NK-92 (cell line): Measurements from ENCODE around the gene SLC6A16.
"Not testable (repeated sequence)": the region's sequence is repeated elsewhere in the genome, so short reads cannot be mapped to it uniquely, and the experiment has no call there.

Experiments used
- DNase-seq: peaks from one replicate; lab custom pipeline; 2025; ENCODE audit not compliant: unreplicated experiment; lab: John Stamatoyannopoulos, UW

The SLC6A16 gene

DNA sequence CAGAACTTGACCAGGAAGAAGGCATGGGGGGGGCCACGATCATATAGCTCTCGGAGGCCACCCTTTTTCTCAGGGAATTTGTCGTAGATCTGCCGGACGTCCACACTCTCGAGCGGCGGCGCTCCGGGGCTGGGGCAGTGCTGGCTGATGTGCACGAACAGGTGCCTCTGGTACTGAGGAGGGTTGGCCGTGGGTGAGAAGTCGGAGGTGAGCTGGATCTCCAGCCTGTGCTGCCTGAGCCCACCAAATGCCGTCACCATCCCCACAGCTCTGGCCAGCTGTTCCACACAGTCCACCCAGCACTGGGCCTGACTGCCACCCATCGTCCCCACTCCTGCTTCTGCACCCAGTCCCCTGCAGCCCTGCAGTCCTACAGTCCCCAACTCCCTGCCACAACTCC is 22.2 kb upstream of the SLC6A16 start:
- no peak for DNase-seq

DNA sequence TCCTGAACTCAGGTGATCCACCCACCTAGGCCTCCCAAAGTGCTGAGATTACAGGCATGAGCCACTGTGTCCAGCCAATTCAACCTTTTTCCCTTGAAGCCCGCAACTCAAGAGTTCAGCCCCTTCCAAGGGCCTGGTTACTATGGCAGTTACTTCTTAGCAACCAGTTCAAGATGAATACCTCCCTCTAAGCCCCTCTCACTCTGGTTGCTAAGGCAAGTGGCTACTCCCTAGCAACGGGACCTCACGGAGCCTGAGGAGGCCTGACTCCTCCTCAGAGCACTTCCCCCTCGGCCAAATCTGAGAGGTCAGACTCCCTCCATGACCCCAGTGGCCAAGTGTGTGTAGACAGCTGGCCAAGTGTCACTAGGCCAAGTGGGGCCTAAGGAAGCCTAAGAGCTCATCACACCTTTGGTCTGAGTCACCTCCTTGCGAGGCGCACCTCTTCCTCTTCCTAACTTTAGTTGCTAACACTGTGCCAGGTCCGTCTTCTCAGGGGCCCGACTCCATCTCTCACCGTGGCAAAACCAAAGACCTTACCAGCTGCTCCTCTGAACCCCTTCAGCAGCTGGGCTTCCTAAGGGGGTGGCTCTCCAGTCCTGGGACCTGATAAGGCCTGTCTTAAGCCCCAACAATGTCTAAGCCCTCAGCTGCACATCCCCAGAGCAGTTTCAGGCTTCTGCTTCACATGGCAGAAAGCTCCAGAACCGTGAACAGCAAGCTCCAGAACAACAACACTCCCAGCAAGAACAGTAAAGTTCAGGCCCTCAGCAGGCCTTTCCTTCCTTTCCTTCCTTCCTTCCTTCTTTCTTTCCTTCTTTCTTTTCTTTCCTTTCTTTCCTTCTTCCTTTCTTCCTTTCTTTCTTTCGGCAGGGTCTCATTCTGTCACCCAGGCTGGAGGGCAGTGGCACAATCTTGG is 19.8 kb upstream of the SLC6A16 start:
- no peak for DNase-seq

DNA sequence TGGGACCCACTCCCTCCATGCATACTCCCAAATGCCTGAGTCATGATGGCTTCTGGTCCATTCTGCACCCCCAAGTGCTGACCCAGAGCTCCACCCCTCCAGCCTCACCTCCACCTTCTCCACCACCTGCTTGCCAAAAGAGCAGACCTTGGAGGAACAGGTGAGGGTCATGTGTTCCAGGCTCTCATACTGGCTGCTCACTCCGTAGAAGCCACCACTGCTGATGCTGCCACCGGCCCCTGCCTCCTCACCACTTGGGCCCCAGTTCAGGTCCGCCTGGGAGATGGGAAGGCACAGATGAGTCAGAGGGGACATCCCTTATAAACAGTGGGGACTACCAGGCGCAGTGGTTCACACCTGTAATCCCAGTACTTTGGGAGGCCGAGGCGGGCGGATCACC is 18.1 kb upstream of the SLC6A16 start:
- no peak for DNase-seq

DNA sequence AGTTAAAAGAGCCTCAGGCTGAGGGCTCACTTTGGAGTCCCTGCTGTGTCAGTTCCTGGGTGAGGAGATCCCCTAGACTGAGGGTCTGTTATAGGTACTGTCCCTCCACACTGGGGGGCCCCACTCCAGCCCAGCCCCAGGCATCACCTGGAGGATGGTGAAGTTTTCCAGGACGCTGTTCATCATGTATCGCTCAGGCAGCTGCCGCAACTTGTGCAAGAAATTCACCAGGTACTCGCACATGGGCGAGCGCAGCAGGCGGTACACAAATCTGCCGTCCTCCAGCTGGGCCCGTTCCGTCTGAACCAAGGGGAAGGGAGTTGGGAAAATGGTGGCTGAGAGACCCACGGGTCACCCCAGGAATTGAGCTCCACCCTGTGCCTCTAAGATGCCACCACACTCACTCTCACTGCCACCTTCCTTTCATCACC is 17.3 kb upstream of the SLC6A16 start:
- DNase-seq: no peak

DNA sequence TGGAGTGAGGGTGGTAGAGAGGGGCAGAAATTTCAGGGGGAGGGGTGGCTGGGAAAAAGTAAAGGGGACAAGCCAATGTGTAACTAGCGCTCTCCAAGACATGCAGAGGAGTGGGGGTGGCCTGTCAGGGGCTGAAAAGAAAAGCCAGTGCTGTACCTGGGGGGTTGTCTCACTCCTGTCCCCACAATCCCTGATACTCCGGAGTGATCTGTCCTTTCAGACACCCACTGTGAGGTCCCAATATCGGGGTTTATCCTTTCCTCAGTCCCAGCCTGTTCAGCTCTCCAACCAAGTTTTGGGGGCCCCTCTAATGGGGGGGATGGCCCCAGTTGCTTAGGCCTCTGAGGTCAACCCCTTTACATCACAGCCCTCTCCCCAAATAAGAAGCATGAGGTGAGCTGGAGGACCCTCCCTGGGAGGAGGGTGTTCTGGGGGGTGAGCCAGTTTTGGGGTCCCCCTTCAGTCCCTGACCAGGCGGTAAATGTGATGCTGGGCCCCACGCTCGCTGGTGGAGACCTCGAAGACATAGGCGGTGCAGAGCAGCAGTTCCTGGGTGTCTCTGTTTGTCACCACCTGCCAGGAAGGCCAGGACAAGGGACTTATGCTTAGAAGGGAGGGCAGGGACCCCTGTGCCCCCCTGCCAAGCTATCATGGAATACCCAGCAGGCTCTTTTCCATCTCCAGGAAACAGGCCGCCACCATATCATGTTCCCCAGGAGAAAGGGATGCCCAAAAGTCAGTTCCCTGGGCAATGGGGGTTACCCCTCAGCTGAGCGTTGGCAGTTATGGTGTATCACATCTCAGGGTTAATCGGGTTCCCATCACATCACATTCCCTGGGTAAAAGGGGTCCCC is 16.1 kb upstream of the SLC6A16 start:
- DNase-seq: no peak

DNA sequence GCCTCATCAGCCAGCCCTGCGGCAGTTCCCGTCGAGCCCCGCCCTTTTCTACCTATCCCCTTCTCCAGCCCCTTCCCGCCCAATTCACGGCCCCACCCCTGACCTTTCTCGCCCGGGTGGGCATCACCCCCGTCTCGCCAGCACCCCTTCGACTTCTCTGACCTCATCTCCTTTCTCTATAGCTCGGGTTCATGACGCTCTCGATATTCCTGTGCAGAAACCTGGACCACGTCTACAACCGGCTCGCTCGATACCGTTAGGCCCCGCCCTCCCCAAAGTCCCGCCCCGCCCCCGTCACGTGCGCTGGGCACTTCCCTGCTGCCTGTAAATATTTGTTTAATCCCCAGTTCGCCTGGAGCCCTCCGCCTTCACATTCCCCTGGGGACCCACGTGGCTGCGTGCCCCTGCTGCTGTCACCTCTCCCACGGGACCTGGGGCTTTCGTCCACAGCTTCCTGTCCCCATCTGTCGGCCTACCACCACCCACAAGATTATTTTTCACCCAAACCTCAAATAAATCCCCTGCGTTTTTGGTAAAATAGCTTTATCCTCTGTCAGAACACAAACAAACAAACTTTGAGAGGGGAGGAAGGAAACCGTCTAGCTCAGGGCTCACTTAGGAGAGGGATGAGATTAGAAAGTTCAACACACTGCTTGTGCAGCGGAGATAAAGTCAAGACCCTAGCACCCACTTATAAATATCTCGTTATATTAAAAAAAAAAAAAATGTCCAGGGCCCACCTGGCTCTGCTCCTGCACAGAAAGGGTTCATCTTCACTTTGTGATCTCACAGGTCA is 15.3 kb upstream of the SLC6A16 start:
- DNase-seq: no peak

DNA sequence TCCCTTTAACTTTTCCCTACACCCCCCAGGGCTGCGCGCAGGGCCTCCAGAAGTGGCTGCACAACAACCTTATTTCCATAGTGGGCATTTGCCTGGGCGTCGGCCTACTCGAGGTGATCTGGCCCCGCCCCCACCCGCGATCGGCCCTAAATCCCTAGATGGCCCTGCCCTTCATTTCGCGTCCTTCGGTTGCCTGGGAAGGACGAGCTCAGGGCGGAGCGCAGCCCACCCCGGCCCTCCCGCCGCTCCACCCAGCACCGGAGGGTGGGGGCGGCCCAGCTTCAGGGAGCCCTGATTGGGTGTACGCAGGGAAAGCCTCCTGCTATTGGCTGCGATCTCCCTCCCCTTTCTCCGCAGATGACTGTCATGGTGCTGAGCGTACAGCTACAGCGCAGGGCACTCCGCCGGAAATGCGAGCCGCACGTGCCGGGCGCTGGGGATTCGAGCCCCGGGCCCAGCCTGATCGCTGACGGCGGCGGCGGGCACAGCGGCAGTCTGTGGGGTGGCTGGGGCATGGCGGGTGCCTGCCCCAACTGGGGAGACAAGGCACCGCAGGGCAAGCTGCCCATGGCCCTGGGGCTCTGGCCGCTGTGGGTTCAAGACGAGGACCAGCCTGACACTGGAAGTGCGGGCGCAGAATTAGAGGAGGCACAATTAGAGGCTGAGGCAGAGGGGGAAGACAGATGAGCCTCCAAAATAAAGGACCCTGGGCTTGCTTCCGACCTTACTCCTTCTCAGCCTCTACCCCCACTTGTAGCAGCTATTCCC is 14.5 kb upstream of the SLC6A16 start:
- DNase-seq: no peak

DNA sequence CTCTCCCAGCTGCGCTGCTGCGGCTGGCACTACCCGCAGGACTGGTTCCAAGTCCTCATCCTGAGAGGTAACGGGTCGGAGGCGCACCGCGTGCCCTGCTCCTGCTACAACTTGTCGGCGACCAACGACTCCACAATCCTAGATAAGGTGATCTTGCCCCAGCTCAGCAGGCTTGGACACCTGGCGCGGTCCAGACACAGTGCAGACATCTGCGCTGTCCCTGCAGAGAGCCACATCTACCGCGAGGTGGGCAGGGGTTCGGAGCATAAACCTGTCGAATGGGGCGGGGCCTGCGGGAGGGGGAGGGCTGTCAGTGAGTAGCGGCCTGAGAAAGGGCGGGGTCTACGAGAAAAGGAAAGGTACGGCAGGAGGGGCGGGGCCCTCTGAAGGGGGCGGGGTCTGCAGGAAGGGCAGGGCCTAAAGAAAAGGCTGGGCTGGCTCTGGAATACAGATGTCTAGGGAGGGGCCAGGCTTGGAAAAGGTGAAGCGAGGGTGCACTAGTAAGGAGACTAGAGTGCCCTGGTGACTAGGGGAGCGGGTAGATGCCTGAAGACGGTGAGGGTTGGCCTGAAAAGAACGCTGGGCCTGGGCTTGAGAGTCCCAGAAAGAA is 13.8 kb upstream of the SLC6A16 start:
- no peak for DNase-seq

DNA sequence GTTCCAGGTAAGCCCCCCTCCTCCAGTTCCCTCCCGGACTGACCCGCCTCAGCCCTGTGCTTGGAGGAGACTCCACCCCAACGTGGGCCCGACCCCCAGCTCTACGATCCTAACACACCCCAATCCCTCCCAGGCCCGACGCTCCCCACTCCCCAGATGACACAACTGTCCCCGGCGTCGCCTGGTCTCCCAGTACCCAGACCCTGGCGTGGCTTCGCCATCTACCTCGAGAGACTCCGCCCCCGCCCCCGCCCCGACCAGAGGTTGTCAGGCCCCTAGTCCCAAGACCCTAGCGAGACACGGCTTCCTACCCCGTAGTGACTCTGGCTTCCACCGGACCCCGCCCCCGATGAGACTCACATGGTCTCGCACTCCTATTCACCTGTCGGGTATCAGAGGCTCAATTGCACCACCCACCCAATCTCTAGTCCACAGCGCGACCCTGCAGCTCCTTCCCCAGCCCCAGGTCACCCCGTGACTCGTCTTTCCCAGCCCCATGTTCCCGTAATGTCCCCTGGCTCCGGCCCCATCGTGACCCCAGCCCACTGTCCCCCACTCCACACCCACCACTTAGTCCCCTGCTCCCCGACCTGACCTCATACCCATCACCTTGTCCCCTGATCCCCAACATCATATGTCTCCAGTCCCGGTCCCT is 13.2 kb upstream of the SLC6A16 start:
- no peak for DNase-seq

DNA sequence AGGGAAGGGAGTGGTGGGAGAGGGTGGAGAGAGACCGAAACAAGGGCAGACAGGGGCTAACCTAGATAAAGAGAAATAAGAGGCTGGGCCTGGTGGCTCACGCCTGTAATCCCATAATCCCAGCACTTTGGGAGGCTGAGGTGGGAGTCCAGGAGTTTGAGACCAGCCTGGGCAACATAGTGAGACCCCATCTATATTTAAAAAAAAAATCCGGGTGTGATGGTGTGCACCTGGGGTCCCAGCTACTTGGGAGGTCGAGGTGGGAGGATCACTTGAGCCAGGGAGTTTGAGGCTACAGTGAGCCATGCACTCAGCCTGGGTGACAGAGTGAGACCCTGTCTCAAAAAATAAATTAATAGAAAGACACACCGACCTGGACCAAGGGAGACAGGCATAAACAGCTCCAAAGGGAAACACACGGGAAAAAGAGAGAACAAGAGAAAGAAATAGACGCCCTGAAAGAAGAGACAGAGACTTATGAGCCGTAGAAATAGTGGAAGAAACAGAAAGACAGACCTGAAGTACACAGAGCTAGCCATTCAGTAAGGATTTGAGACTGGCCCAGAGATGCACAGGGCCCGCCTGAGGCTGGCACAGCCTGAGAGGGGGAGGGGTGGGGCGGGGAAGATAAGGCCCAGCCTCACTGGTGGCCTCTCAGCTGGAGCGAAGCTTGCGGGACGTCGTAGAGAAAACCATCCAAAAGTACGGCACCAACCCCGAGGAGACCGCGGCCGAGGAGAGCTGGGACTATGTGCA is 12.5 kb upstream of the SLC6A16 start:
- no peak for DNase-seq

DNA sequence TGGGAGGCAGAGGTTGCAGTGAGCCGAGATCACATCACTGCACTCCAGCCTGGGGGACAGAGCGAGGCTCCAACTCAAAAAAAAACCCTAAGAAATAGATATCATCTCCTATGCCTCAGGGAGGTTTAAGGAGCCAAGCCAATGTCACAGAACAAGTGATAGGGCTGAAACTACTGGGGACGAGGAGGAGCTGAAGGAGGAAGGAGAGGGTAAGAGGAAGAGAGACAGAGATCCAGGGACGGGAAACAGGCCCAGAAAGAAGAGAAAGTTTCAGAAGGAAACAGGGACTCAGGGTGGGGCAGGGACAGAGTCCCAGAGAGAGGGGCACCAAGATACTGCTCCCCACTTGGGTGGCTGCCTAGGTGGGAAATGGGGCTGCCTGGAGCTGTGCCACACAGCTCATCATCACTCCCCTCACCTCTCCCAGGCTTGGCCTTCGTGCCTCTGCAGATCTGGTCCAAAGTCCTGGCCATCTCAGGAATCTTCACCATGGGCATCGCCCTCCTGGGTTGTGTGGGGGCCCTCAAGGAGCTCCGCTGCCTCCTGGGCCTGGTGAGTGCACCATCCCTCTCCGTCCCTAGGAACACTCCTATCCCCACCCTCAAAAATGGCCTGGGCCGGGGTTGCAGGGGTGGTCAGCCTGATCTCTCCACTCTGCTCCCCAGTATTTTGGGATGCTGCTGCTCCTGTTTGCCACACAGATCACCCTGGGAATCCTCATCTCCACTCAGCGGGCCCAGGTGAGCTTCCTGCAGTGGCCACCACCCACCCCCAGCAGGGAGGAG is 11.7 kb upstream of the SLC6A16 start:
- DNase-seq: no peak

DNA sequence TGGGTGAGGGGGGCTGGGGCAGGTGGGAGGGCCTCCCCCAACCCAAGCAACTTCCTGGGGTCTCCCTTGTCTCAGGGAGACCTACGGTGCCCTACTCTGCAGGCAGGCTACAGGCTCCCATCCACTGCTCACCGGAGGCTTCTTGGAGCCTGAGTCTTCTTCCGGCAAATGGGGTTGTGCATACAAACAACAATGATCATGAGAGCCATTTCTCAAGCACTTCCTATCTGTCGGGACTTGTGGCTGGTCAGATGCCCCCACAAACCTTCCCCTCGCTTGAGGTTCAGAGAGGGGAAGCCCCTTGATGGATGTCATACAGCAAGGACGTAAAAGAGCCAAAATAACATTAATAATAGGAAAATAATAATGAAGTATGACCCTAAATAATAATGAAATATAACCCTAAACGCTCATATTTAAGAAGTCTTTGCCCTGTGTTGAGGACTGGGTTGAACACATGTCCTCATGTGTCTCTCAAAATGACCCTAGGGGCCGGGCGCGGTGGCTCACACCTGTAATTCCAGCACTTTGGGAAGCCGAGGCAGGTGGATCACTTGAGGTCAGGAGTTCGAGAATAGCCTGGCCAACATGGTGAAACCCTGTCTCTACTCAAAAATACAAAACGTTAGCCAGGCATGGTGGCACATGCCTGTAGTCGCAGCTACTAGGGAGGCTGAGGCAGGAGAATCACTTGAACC is 10.9 kb upstream of the SLC6A16 start:
- DNase-seq: no peak

DNA sequence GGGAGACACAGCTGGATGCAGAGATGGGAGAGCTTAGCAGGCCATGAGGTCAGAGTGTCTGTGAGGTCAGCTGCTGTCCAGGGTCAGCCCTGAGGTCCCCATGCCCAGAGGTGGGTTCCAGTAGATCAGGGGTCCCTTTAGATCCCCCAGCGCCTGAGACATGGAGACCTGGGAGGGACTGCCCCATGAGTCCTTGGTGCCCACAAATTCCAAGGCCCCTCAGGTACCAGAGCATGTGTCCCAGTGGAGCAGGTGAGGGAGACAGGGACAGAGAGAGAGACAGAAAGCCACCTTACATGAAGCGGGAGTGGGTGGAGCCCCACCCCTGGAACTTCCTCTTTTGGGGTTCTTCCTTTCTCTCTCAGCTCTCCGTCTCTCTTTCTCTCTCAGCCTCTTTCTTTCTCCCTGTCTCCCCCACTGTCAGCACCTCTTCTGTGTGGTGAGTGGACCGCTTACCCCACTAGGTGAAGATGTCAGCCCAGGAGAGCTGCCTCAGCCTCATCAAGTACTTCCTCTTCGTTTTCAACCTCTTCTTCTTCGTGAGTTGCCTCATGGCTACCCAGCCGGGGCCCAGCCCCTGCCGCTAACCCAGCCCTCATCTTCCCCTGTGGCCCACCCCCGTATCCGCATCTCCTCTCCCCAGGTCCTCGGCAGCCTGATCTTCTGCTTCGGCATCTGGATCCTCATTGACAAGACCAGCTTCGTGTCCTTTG is 10.2 kb upstream of the SLC6A16 start, which contains the start of gene CD37:
Gene CD37 (plus strand): TSS at position 336 of the 713 bp plus-strand sequence. CDS start 135 bp downstream, at position 471.
- DNase-seq: no peak

DNA sequence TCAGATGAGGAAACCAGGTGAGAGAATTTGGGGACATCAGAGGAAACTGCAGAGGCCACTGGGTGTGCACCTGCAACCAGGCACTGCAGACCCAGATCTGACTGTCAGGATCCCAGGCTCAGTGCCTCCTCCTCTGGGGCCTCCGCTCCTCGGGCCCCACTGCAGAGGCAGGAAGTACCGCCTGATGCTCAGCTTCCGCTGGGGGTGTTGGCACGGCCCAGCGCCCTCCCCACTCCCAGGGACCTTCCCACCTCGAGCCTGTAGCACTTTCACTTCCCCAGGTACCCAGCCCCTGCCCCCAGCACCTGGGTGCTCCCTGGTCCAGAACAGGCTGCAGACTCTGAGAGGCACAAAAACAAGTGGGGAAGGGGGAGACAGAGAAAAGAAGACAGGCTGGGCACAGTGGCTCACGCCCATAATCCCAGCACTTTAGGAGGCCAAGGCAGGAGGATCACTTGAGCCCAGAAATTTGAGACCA is 8.9 kb upstream of the SLC6A16 start:
- DNase-seq: no peak

DNA sequence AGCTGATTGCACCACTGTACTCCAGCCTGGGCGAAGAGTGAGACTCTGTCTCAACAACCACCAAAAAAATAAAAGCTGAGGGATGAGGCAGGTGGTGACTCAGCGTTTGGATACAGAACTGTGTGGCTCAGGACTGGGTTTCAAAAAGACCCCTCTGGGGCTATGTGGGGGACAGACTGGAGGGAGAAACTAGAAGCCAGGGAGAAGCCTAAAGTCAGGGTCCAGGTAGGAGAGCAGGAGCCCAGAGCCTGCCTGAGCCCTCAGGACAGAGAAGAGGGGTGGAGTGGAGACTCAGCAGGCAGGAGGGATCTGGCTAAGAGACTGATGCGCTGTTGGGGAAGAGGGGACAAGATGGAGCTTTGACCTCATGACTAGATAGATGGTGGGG is 8.4 kb upstream of the SLC6A16 start:
- no peak for DNase-seq

DNA sequence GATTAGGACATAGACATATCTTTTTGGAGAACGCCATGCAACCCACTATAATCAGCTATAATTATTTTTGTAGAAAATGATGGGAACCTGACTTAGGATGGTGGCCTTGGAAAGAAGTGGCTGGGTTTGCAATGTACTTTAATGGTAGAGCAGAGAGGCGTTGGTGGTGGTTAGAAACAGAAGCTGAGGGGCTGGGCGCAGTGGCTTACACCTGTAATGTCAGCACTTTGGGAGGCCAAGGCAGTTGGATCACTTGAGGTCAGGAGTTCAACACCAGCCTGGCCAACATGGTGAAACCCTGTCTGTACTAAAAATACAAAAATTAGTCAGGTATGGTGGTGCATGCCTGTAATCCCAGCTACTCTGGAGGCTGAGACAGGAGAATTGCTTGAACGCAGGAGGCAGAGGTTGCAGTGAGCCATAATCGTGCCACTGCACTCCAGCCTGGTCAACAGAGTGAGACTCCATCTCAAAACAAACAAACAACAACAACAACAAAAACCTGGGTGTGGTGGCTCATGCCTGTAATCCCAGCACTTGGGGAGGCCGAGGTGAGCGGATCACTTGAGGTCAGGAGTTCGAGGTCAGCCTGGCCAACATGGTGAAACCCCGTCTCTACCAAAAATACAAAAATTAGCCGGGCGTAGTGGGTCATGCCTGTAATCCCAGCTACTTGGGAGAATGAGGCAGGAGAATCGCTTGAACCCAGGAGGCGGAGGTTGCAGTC is 7.9 kb upstream of the SLC6A16 start:
- not testable (repeated sequence) for DNase-seq
